ENCODE results near the gene PPP1R1B. TPM values are rescaled to one million over a fixed set of nuclear protein-coding genes. Genes with fewer than 3 reads are reported as not detected.
A peak's percentile ranks its signal among the peaks of the same experiment; 100 is the strongest.

Gene PPP1R1B
- total RNA-seq, 2 donors from 2014 or later: 0.38 to 2.3 TPM

DNA sequence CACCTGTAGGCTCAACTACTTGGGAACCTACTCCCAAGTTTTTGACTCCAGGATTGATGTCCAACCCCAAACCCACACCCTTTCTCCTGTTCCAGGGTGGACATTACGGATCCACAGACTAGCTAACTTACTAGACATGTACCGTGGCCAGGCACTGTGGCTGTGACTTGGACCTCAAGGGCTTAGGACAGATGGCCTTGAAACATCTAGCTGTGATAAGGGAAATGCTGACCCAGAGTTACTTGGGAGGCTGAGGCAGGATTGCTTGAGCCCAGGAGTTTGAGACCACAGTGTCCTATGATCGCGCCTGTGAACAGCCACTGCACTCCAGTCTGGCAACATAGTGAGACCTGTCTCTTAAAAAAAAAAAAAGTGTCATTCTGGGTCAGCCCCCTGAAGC is 14.3 kb downstream of the PPP1R1B start:
- no peak for DNase-seq (ENCODE audit: low spot score)
- intact Hi-C loops (cut with DNase I): no loop called here

DNA sequence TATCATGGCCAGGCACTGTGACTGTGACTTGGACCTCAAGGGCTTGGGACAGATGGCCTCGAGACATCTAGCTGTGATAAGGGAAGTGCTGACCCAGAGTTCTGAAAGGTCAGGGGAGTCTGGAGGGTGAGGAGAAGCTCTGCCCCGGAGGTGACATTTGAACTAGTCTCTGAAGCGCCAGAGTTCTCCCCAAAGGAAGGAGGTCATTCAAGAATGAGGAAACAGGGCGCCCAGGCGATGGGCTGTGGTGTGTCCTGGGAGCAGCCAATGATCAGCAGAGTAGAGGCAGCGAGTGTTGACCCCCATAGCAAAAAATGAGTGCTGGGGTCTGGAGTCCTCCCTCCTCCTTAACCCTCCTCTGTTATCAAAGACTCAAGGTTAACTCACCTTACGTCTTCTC is 15.1 kb downstream of the PPP1R1B start:
- intact Hi-C loops (cut with DNase I): no loop called here
- DNase-seq (ENCODE audit: low spot score): no peak

- intact Hi-C loops (cut with DNase I): no loop called here
- no peak for DNase-seq (ENCODE audit: low spot score)
These were observed 15.7 kb downstream of the PPP1R1B start for GRCh38 chr17:39642291-39643074.

DNA sequence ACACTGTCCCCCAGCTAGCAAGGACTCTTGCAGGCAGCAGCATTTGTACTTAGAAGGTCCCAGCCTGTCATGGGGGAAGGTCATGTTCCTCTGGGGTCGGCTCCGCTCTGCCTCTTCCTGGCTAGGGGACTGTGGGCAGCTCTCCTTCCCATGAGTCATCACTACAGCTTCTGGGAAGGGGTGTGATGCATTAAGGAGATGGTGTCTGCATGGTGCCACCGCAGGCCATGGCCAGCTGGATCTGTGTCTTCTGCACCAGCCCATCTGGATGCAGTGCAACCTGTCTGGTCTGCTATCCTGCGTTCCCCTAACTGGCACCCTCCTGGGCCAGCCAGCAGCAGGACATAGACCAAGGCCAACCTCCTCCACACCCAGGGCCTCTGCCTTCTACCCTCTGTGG is 16.5 kb downstream of the PPP1R1B start:
- intact Hi-C loops (cut with DNase I): no loop called here
- DNase-seq (ENCODE audit: low spot score): no peak

DNA sequence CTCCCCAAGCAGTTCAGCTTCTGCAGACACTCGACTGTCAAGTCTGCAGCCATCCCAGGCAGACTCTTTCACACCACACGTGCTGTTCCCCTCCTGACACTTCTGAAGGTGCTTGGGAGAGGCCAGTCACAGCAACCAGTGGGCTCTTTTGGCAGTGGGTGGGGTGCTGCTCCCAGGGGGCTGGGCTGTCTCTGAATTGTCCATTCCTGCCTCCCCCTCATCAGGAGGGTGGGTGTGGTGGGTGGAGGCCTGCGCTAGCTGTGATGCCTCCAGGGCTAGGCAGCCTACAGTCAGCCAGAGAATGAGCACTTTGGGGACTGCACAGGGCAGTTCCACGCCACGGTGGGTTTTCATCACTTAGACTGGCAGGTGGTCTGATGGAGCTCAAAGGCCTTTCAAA is 20.5 kb downstream of the PPP1R1B start:
- no peak for DNase-seq (ENCODE audit: low spot score)
- intact Hi-C loops (cut with DNase I): no loop called here

- intact Hi-C loops (cut with DNase I): no loop called here
- DNase-seq (ENCODE audit: low spot score): no peak
These were observed 22.0 kb downstream of the PPP1R1B start for GRCh38 chr17:39648616-39649366.

- intact Hi-C loops (cut with DNase I): no loop called here
- DNase-seq (ENCODE audit: low spot score): no peak
These were observed 23.4 kb downstream of the PPP1R1B start for GRCh38 chr17:39650121-39650579.

GRCh38 chr17:39651923-39652586 is 25.3 kb downstream of the PPP1R1B start:
- DNase-seq (ENCODE audit: low spot score): no peak
- intact Hi-C loops (cut with DNase I): no loop called here

DNA sequence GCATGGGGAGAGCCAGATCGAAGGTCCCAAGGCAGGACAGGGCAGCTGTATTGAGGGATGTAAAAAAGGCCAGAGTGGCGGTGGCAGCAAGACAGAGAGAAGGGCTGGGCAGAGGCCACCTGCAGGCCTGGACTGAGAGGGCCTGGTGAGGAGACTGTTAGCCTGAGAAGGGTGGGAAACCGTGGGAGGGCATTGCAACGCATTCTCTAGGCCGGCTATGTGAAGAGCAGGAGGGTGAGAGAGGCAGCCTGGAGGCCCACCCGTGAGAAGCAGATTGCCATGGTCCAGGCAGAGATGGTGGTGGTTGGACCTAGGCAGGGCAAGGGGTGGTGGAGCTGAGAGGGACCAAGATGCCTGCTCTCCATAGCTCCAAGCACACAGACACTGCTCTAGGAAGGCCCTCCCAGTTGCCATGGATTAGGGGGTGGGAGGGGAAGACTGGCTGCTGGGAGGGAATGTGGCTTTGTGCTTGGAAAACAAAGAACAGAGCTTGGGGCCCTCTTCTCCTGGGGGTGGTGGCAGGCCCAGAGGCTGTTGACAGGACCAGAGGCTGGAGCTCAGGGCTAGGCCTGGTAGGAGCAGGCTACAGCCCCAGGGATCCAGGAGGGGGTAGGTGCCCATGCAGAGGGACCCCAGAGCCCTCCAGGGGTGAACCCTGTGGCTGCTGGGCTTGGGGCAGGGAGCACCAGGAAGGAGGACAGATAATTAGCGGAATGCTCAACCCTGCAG is 26.0 kb downstream of the PPP1R1B start:
- DNase-seq (ENCODE audit: low spot score): no peak
- intact Hi-C loops (cut with DNase I): no loop called here

GRCh38 chr17:39653316-39653661 is 26.5 kb downstream of the PPP1R1B start:
- intact Hi-C loops (cut with DNase I): no loop called here
- no peak for DNase-seq (ENCODE audit: low spot score)

DNA sequence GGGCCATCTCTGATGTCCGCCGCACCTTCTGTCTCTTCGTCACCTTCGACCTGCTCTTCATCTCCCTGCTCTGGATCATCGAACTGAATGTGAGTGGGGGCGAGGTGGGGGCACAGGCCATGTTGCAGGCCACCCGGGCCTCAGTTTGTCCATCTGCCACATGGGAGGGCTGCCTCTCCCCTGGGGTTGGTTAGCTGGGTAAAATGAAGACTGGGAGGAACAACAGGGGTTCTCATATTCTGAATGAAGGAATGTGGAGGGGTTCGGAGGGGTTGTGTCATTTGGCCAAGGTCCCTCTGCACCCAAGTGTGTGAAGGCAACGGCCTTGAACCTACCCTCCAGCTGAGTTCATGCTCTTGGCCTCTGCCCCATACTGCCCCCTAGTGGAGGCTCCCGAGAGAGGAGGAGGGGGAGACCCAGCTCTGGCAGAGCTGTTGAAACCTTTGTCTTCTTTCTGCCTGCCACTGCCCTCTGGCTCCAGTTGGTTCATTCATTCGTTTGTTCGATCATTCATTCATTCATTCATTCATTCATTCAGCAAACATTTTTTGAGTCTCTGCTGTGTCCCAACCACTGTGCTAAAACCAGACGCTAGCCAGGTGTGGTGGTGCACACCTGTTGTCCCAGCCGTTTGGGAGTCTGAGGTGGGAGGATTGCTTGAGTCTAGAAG is 27.0 kb downstream of the PPP1R1B start:
- intact Hi-C loops (cut with DNase I): no loop called here
- peak; percentile 89 for DNase-seq (ENCODE audit: low spot score)

- no peak for DNase-seq (ENCODE audit: low spot score)
- intact Hi-C loops (cut with DNase I): no loop called here
These were observed 28.4 kb downstream of the PPP1R1B start for GRCh38 chr17:39655105-39655504.

GRCh38 chr17:39658346-39658745 is 31.6 kb downstream of the PPP1R1B start:
- intact Hi-C loops (cut with DNase I): no loop called here
- no peak for DNase-seq (ENCODE audit: low spot score)

GRCh38 chr17:39658760-39659159 is 32.0 kb downstream of the PPP1R1B start:
- intact Hi-C loops (cut with DNase I): no loop called here
- no peak for DNase-seq (ENCODE audit: low spot score)

- intact Hi-C loops (cut with DNase I): no loop called here
- DNase-seq (ENCODE audit: low spot score): no peak
These were observed 32.7 kb downstream of the PPP1R1B start for GRCh38 chr17:39659279-39660010.

DNA sequence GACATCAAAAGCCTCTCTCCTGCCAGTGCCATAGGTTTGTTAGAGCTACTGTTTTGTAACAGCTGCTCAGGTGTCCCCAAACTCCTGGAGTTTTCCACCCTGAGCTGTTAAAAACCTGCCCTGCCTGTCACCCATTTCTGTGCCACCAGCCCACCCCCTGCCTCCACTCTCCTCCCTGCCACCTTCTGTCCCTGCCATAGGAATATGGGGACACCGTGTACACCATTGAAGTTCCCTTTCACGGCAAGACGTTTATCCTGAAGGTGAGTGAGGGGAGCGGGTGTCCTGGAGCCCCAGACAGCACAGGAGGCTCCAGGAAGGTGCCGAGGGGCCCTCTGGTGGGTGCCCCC is 33.2 kb downstream of the PPP1R1B start:
- intact Hi-C loops (cut with DNase I): no loop called here
- no peak for DNase-seq (ENCODE audit: low spot score)

GRCh38 chr17:39660397-39661385 is 33.9 kb downstream of the PPP1R1B start:
- no peak for DNase-seq (ENCODE audit: low spot score)
- intact Hi-C loops (cut with DNase I): no loop called here

Measured in posterior vena cava (tissue), 2 donors.